Hepatocyte (in vitro differentiated cells): ENCODE results near the gene ZC3H4. TPM values are rescaled to one million over a fixed set of nuclear protein-coding genes. Genes with fewer than 3 reads are reported as not detected.

ENCODE experiments used
- DNase-seq: peaks from one replicate; pipeline ENCODE4 v3.0.0-alpha.2; 2016; ENCODE audit warnings: low spot score
- H2AFZ ChIP-seq: fragments of 200-600 bp; sonication (generic); 2 replicates; pipeline ENCODE4 v1.6.0; 2016; ENCODE audit warnings: antibody characterized with exemption, mild to moderate bottlenecking
- H3K27ac ChIP-seq: fragments of 200-600 bp; sonication (generic); 2 replicates; pipeline ENCODE4 v1.5.1; 2016; ENCODE audit warnings: mild to moderate bottlenecking
- H3K27me3 ChIP-seq: fragments of 200-600 bp; sonication (generic); 2 replicates; pipeline ENCODE4 v1.6.1; 2016
- H3K36me3 ChIP-seq: fragments of 200-600 bp; sonication (generic); replicated peaks from 2 replicates; pipeline ENCODE4 v1.5.1; 2016; ENCODE audit warnings: low read depth; ENCODE audit not compliant: insufficient read depth
- H3K4me1 ChIP-seq: fragments of 200-600 bp; sonication (generic); 2 replicates; pipeline ENCODE4 v1.5.1; 2016; ENCODE audit warnings: mild to moderate bottlenecking, moderate library complexity; ENCODE audit not compliant: insufficient read depth
- H3K4me2 ChIP-seq: fragments of 200-600 bp; sonication (generic); 2 replicates; pipeline ENCODE4 v1.6.0; 2016
- H3K4me3 ChIP-seq: fragments of 200-600 bp; sonication (generic); 2 replicates; pipeline ENCODE4 v1.5.1; 2016; ENCODE audit warnings: mild to moderate bottlenecking
- H3K79me2 ChIP-seq: fragments of 200-600 bp; sonication (generic); 2 replicates; pipeline ENCODE4 v1.6.0; 2017; ENCODE audit warnings: mild to moderate bottlenecking
- H3K9me2 ChIP-seq: fragments of 200-600 bp; sonication (generic); replicated peaks from 2 replicates; pipeline ENCODE4 v1.6.0; 2017; ENCODE audit warnings: mild to moderate bottlenecking; ENCODE audit not compliant: insufficient read depth
- H3K9me3 ChIP-seq: fragments of 200-600 bp; sonication (generic); 2 replicates; pipeline ENCODE4 v1.5.1; 2016; ENCODE audit warnings: low read depth, mild to moderate bottlenecking
- H4K20me1 ChIP-seq: fragments of 200-600 bp; sonication (generic); 2 replicates; pipeline ENCODE4 v1.6.0; 2016; ENCODE audit warnings: mild to moderate bottlenecking; ENCODE audit not compliant: insufficient read depth, poor library complexity, severe bottlenecking
- EZH2 ChIP-seq: fragments of 200-600 bp; sonication (generic); IDR thresholded peaks from 2 replicates; pipeline ENCODE4 v1.6.1; 2016; ENCODE audit warnings: antibody characterized with exemption, mild to moderate bottlenecking, borderline replicate concordance
- EZH2phosphoT487 ChIP-seq: fragments of 200-600 bp; sonication (generic); IDR thresholded peaks from one replicate; pipeline ENCODE4 v1.6.1; 2018; ENCODE audit warnings: antibody characterized with exemption, mild to moderate bottlenecking, low read depth, moderate library complexity; ENCODE audit not compliant: unreplicated experiment, severe bottlenecking
- WGBS: methylation state at CpG from one replicate; pipeline ENCODE4 v1.1.6; 2016; ENCODE audit warnings: low lambda C conversion rate; ENCODE audit errors: missing lambda C conversion rate; 5-methylcytosine and 5-hydroxymethylcytosine counted together
- polyA plus RNA-seq: library from polyadenylated mRNA; unstranded; fragments of >200 nt; fragmentation: Nextera tagmentation; extraction: Ambion mirVana; gene quantifications from 2 replicates; pipeline ENCODE4 v1.2.1, GENCODE V29; 2016
- total RNA-seq: library from RNA; depleted of rRNA; stranded (reverse); fragments of >200 nt; gene quantifications from 2 replicates; pipeline ENCODE4 v1.2.3, GENCODE V29; 2014
- TF ChIP-seq, protein P1 (sequence below): fragments of 200-600 bp; sonication (generic); IDR thresholded peaks from 2 replicates; pipeline ENCODE4 v1.5.1; 2016; ENCODE audit warnings: antibody characterized with exemption, mild to moderate bottlenecking; ENCODE audit not compliant: poor library complexity

ZC3H4 gene
- total and polyA plus RNA-seq, 2 experiments from 2014 or later: 4.3 to 13.1 TPM

- TF ChIP-seq, protein P1, sequence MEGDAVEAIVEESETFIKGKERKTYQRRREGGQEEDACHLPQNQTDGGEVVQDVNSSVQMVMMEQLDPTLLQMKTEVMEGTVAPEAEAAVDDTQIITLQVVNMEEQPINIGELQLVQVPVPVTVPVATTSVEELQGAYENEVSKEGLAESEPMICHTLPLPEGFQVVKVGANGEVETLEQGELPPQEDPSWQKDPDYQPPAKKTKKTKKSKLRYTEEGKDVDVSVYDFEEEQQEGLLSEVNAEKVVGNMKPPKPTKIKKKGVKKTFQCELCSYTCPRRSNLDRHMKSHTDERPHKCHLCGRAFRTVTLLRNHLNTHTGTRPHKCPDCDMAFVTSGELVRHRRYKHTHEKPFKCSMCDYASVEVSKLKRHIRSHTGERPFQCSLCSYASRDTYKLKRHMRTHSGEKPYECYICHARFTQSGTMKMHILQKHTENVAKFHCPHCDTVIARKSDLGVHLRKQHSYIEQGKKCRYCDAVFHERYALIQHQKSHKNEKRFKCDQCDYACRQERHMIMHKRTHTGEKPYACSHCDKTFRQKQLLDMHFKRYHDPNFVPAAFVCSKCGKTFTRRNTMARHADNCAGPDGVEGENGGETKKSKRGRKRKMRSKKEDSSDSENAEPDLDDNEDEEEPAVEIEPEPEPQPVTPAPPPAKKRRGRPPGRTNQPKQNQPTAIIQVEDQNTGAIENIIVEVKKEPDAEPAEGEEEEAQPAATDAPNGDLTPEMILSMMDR: no peak
- no peak for TF ChIP-seq EZH2
- no peak for TF ChIP-seq EZH2phosphoT487
- WGBS: 93% methylated on average over 13 of the region's 13 CpGs
Measured at GRCh38 chr19:47144630-47145029, 31.1 kb upstream of the ZC3H4 start.

DNA sequence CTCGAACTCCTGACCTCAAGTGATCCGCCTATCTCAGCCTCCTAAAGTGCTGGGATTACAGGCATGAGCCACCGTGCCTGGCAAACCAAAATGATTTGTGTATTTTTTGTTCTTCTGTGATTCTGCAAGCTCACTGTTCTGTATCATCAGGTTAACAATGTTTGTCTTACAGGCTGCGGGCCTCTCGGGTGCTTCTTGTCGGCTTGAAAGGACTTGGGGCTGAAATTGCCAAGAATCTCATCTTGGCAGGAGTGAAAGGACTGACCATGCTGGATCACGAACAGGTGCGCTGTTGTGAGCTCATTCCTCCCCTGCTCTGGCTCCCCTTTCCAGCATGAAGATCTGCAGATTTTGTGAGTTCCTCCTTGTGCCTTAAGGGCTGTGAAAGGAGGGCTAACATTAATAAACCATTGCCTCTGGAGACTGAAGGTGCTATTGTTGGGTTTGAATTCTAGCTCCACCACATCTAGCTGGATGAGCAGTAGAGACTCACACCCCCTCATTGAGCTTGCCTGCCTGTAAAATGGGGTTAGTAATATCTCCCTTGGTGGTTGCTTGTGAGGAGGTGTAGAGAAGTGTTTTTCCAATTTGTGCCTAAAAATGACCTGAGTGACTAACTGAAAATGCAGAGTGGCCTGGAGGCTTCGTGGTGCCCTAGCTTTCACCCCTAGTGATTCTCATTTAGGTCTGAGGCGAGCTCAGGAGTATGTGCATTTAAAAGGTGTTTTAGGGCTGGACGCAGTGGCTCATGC is 29.9 kb upstream of the ZC3H4 start:
- H3K79me2 ChIP-seq: peaks cover 85% of the 10 kb centered on the region
- no peak overlapping the region for H2AFZ ChIP-seq

More at GRCh38 chr19:47144630-47145029, 31.1 kb upstream of the ZC3H4 start:
- no peak overlapping the region for H3K4me2 ChIP-seq
- peaks cover 10% of the 10 kb centered on the region for H4K20me1 ChIP-seq
- peaks cover 74% of the 10 kb centered on the region for H3K79me2 ChIP-seq
- H3K36me3 ChIP-seq: peaks cover 4% of the 10 kb centered on the region
- no peak overlapping the region for H2AFZ ChIP-seq
- no peak overlapping the region for H3K27ac ChIP-seq
- no peak overlapping the region for H3K4me3 ChIP-seq
- no peaks in the 10 kb centered on the region for H3K9me2 ChIP-seq
- no peaks in the 10 kb centered on the region for H3K27me3 ChIP-seq
- H3K9me3 ChIP-seq: no peaks in the 10 kb centered on the region
- DNase-seq: no peak
- no peaks in the 10 kb centered on the region for H3K4me1 ChIP-seq

GRCh38 chr19:47142779-47143178 is 29.2 kb upstream of the ZC3H4 start:
- Histone ChIP-seq H3K36me3 (peaks cover 4% of the 10 kb centered on the region), H3K79me2 (peaks cover 92% of the 10 kb centered on the region), H2AFZ (no peak overlapping the region), H3K27me3 (no peaks in the 10 kb centered on the region), H3K27ac (peak overlapping the region; percentile 20), H3K9me3 (no peaks in the 10 kb centered on the region), H4K20me1 (peaks cover 14% of the 10 kb centered on the region), H3K4me3 (no peak overlapping the region), H3K4me1 (no peaks in the 10 kb centered on the region), H3K9me2 (no peaks in the 10 kb centered on the region), H3K4me2 (no peak overlapping the region)
- TF ChIP-seq EZH2 (no peak), EZH2phosphoT487 (no peak)
- TF ChIP-seq, protein P1: no peak
- no peak for DNase-seq
- 94% methylated on average over 5 of the region's 5 CpGs for WGBS

More for the DNA sequence above, 29.9 kb upstream of the ZC3H4 start:
- peaks cover 4% of the 10 kb centered on the region for H3K36me3 ChIP-seq
- no peaks in the 10 kb centered on the region for H3K27me3 ChIP-seq
- peak overlapping the region; percentile 20 for H3K27ac ChIP-seq
- H3K4me3 ChIP-seq: no peak overlapping the region
- 79% methylated on average over 11 of the region's 11 CpGs for WGBS
- no peaks in the 10 kb centered on the region for H3K9me3 ChIP-seq
- TF ChIP-seq EZH2 (no peak), EZH2phosphoT487 (no peak)
- TF ChIP-seq, protein P1: no peak
- H3K4me2 ChIP-seq: no peak overlapping the region
- no peak for DNase-seq
- H3K9me2 ChIP-seq: no peaks in the 10 kb centered on the region
- H3K4me1 ChIP-seq: no peaks in the 10 kb centered on the region
- peaks cover 13% of the 10 kb centered on the region for H4K20me1 ChIP-seq
